ENCODE data around the gene CALCB. TPM values are rescaled to one million over a fixed set of nuclear protein-coding genes. Genes with fewer than 3 reads are reported as not detected.

The CALCB gene
- total and polyA plus RNA-seq, 2 of the 4 experiments (the other 2 are of a cell fraction) = not detected

DNA sequence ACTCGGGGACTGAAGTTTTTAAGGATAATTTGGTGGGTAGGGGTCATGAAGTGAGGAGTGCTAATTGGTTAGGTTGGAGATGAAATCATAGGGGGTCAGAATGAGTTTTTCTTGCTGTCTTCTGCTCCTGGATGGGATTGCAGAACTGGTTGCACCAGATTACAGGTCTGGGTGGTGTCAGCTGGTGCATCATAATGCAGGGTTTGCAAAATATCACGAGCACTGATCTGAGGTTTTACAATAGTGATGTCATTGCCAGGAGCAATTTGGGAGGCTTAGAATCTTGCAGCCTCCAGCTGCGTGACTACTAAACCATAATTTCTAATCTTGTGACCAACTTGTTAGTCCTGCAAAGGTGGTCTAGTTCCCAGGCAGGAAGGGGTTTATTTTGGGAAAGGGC, 46.4 kb upstream of the CALCB start:
- no peaks in the 10 kb centered on the region for H3K9me3 ChIP-seq (ENCODE audit: control insufficient read depth, insufficient read depth, low read length)

More for the DNA sequence above, 46.4 kb upstream of the CALCB start:
- WGBS, 2 experiments (ENCODE audit: extremely low coverage in 2 of 2, insufficient read length in 1 of 2) = 14% methylated on average over 1 of the region's 3 CpGs; no CpG with 5 or more reads in 1 of the 2 experiments
- Histone ChIP-seq H3K36me3 (ENCODE audit: control insufficient read depth, insufficient read depth, low read length) (no peaks in the 10 kb centered on the region), H3K14ac (replicated peaks; ENCODE audit: low read depth, low read length) (no peak overlapping the region), H3K4me1 (ENCODE audit: control insufficient read depth, insufficient read depth, low read length) (no peaks in the 10 kb centered on the region), H2BK120ac (ENCODE audit: low read depth, low read length) (no peak overlapping the region), H4K8ac (ENCODE audit: low read depth in 2 of 2, low read length in 2 of 2) (no peak overlapping the region), H4K5ac (ENCODE audit: low read depth, low read length) (no peak overlapping the region), H2AFZ (replicated peaks; ENCODE audit: low read length, poor library complexity) (no peak overlapping the region), H3K9ac (ENCODE audit: low read depth, low read length) (no peak overlapping the region), H3K18ac (ENCODE audit: low read depth, low read length) (no peak overlapping the region), H3K9me1 (ENCODE audit: insufficient read depth, low read length) (no peaks in the 10 kb centered on the region), H3K27me3 (ENCODE audit: control insufficient read depth, insufficient read depth, low read length) (no peaks in the 10 kb centered on the region), H4K20me1 (ENCODE audit: insufficient read depth, low read length) (no peaks in the 10 kb centered on the region), H3K79me1 (ENCODE audit: low read depth in 1 of 2, low read length in 2 of 2) (no peaks in the 10 kb centered on the region), H2AK5ac (ENCODE audit: low read depth, low read length) (no peak overlapping the region), H3K23ac (ENCODE audit: low read depth, low read length) (no peak overlapping the region), H4K91ac (ENCODE audit: insufficient read depth, low read depth, low read length) (no peak overlapping the region), H3K56ac (ENCODE audit: extremely low read depth, insufficient read depth, low read length) (no peak overlapping the region), H3K4ac (ENCODE audit: low read depth, low read length) (no peak overlapping the region), H3K27ac (ENCODE audit: insufficient read depth, low read length) (no peak overlapping the region), H2BK20ac (ENCODE audit: low read depth, low read length) (no peak overlapping the region), H2BK5ac (ENCODE audit: low read depth, low read length, poor library complexity, severe bottlenecking) (no peak overlapping the region), H3K4me3 (ENCODE audit: insufficient read depth, low read depth, low read length) (no peak overlapping the region), H3K4me2 (ENCODE audit: low read depth, low read length) (no peak overlapping the region), H2AK9ac (replicated peaks; ENCODE audit: low read depth, low read length, poor library complexity) (no peak overlapping the region), H2BK15ac (ENCODE audit: low read depth, low read length) (no peak overlapping the region)
- BruUV-seq (replicated peaks) = no TSS peak
- ATAC-seq (ENCODE audit: low read depth) (no peak), DNase-seq (no peak)
- dilution Hi-C loops (cut with HindIII; ENCODE audit: low sequenced_read_pairs, unreplicated experiment) = no loop called here
- in situ Hi-C loops (cut with MboI; ENCODE audit: low sequenced_read_pairs) = no loop called here
- TF ChIP-seq NFE2L2 (IDR thresholded peaks at IDR 0.05; ENCODE audit: low read depth, low read length) = no peak
- no peak for TF ChIP-seq RCOR1 (IDR thresholded peaks at IDR 0.05; ENCODE audit: insufficient replicate concordance, low read length)
- TF ChIP-seq, protein P1, sequence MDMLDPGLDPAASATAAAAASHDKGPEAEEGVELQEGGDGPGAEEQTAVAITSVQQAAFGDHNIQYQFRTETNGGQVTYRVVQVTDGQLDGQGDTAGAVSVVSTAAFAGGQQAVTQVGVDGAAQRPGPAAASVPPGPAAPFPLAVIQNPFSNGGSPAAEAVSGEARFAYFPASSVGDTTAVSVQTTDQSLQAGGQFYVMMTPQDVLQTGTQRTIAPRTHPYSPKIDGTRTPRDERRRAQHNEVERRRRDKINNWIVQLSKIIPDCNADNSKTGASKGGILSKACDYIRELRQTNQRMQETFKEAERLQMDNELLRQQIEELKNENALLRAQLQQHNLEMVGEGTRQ (IDR thresholded peaks at IDR 0.05; ENCODE audit: low read depth, low read length) = no peak
- no peak for TF ChIP-seq RAD21 (IDR thresholded peaks at IDR 0.05; ENCODE audit: low read length)
- TF ChIP-seq, protein P2, sequence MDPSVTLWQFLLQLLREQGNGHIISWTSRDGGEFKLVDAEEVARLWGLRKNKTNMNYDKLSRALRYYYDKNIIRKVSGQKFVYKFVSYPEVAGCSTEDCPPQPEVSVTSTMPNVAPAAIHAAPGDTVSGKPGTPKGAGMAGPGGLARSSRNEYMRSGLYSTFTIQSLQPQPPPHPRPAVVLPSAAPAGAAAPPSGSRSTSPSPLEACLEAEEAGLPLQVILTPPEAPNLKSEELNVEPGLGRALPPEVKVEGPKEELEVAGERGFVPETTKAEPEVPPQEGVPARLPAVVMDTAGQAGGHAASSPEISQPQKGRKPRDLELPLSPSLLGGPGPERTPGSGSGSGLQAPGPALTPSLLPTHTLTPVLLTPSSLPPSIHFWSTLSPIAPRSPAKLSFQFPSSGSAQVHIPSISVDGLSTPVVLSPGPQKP (IDR thresholded peaks at IDR 0.05; ENCODE audit: borderline replicate concordance, low read depth, low read length) = no peak
- TF ChIP-seq CEBPB (IDR thresholded peaks at IDR 0.05; ENCODE audit: low read depth, low read length) = no peak
- TF ChIP-seq CHD1 (IDR thresholded peaks at IDR 0.05; ENCODE audit: low read depth, low read length) = no peak
- TF ChIP-seq MXI1 (IDR thresholded peaks at IDR 0.05; ENCODE audit: borderline replicate concordance, low read depth, low read length) = no peak
- TF ChIP-seq, protein P3, sequence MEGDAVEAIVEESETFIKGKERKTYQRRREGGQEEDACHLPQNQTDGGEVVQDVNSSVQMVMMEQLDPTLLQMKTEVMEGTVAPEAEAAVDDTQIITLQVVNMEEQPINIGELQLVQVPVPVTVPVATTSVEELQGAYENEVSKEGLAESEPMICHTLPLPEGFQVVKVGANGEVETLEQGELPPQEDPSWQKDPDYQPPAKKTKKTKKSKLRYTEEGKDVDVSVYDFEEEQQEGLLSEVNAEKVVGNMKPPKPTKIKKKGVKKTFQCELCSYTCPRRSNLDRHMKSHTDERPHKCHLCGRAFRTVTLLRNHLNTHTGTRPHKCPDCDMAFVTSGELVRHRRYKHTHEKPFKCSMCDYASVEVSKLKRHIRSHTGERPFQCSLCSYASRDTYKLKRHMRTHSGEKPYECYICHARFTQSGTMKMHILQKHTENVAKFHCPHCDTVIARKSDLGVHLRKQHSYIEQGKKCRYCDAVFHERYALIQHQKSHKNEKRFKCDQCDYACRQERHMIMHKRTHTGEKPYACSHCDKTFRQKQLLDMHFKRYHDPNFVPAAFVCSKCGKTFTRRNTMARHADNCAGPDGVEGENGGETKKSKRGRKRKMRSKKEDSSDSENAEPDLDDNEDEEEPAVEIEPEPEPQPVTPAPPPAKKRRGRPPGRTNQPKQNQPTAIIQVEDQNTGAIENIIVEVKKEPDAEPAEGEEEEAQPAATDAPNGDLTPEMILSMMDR (conservative IDR thresholded peaks at IDR 0.05; ENCODE audit: low read depth, low read length) = no peak
- TF ChIP-seq RFX5 (IDR thresholded peaks at IDR 0.05; ENCODE audit: low read depth, low read length) = no peak
- no peak for TF ChIP-seq FOS (IDR thresholded peaks at IDR 0.05; ENCODE audit: low read depth, low read length)
- TF ChIP-seq MAFK (IDR thresholded peaks at IDR 0.05; ENCODE audit: low read depth, low read length) = no peak
- TF ChIP-seq POLR2A (IDR thresholded peaks at IDR 0.05; ENCODE audit: low read depth, low read length) = no peak
- TF ChIP-seq MAZ (IDR thresholded peaks at IDR 0.05; ENCODE audit: borderline replicate concordance, low read depth, low read length) = no peak
- no peak for TF ChIP-seq SMC3 (IDR thresholded peaks at IDR 0.05; ENCODE audit: low read depth, low read length)
- intact Hi-C loops (cut with micrococcal nuclease) = no loop called here
- CTCF ChIA-PET = no interaction called here
- POLR2A ChIA-PET (ENCODE audit: unreplicated experiment) = no interaction called here
